HepG2 (cell line): ENCODE measurements around the gene BCL2L2. TPM values are rescaled to one million over a fixed set of nuclear protein-coding genes. Genes with fewer than 3 reads are reported as not detected.

Experiments
- BRD4 ChIP-seq: sonication (generic); formaldehyde crosslinking; IDR thresholded peaks from 2 replicates; pipeline ENCODE4 v1.4.0; 2020; ENCODE audit warnings: missing genetic modification reagents
- EEA1 ChIP-seq: sonication (generic); formaldehyde crosslinking; IDR thresholded peaks from 2 replicates; pipeline ENCODE4 v1.5.1; 2020; ENCODE audit warnings: mild to moderate bottlenecking, missing genetic modification reagents, borderline replicate concordance
- ESRRA ChIP-seq: sonication (generic); formaldehyde crosslinking; IDR thresholded peaks from 2 replicates; pipeline ENCODE4 v1.5.1; 2020; ENCODE audit warnings: mild to moderate bottlenecking, low read depth, missing genetic modification reagents
- MAFG ChIP-seq: sonication (generic); formaldehyde crosslinking; IDR thresholded peaks from 2 replicates; pipeline ENCODE4 v1.5.1; 2020; ENCODE audit warnings: mild to moderate bottlenecking, missing genetic modification reagents
- MAFK ChIP-seq, 2 experiments: IDR thresholded peaks in 1 of 2; conservative IDR thresholded peaks in 1 of 2; 2 replicates each; pipeline ENCODE4 v1.6.1; 2011; ENCODE audit warnings: improper control_type of control experiment in 2 of 2, low read length in 2 of 2
- MXD4 ChIP-seq: IDR thresholded peaks from 2 replicates; pipeline ENCODE4 v1.6.1; 2016; ENCODE audit warnings: mild to moderate bottlenecking, missing biosample characterization, missing genetic modification reagents
- NAIF1 ChIP-seq: sonication (generic); formaldehyde crosslinking; IDR thresholded peaks from 2 replicates; pipeline ENCODE4 v1.5.0; 2020; ENCODE audit warnings: mild to moderate bottlenecking, missing genetic modification reagents, borderline replicate concordance
- NR2F6 ChIP-seq, 2 experiments: IDR thresholded peaks; 2 replicates each; pipeline ENCODE4 v1.6.1; 2016; ENCODE audit warnings: antibody characterized with exemption in 1 of 2, mild to moderate bottlenecking in 1 of 2
- PHF5A ChIP-seq: IDR thresholded peaks from one replicate; pipeline ENCODE4 v1.6.1; 2018; ENCODE audit warnings: low read depth, missing genetic modification reagents; ENCODE audit not compliant: unreplicated experiment
- SMC3 ChIP-seq: IDR thresholded peaks from 2 replicates; pipeline ENCODE4 v1.6.1; 2011; ENCODE audit warnings: low read length, improper control_type of control experiment
- TGIF2 ChIP-seq: IDR thresholded peaks from 2 replicates; pipeline ENCODE4 v1.6.1; 2016; ENCODE audit warnings: control low read depth, missing compliant biosample characterization
- ZFP36 ChIP-seq: fragments of 150-350 bp; IDR thresholded peaks from 2 replicates; pipeline ENCODE4 v1.6.1; 2018; ENCODE audit warnings: borderline replicate concordance, low read length, low read depth; ENCODE audit not compliant: partially characterized antibody
- ZMYM3 ChIP-seq: sonication (generic); formaldehyde crosslinking; IDR thresholded peaks from 2 replicates; pipeline ENCODE4 v1.5.1; 2020; ENCODE audit warnings: mild to moderate bottlenecking, missing genetic modification reagents
- ZNF12 ChIP-seq: sonication (generic); formaldehyde crosslinking; IDR thresholded peaks from 2 replicates; pipeline ENCODE4 v1.5.0; 2020; ENCODE audit warnings: missing genetic modification reagents
- ZNF329 ChIP-seq: sonication (generic); formaldehyde crosslinking; IDR thresholded peaks from 2 replicates; pipeline ENCODE4 v1.9.0; 2021; ENCODE audit warnings: low read depth, mild to moderate bottlenecking, missing genetic modification reagents
- ZNF510 ChIP-seq: sonication (generic); formaldehyde crosslinking; IDR thresholded peaks from 2 replicates; pipeline ENCODE4 v1.4.0; 2020; ENCODE audit warnings: low read depth, mild to moderate bottlenecking, missing genetic modification reagents
- ZNF687 ChIP-seq: sonication (generic); formaldehyde crosslinking; IDR thresholded peaks from 2 replicates; pipeline ENCODE4 v1.5.1; 2020; ENCODE audit warnings: mild to moderate bottlenecking, missing genetic modification reagents, moderate library complexity
- polyA plus RNA-seq, 8 experiments: library from polyadenylated mRNA; depleted of rRNA in 3 of 8; stranded (reverse) in 7 of 8; unstranded in 1 of 8; fragments of >200 nt; fragmentation: Illumina TruSeq in 4 of 8; extraction: Trizol in 4 of 8; gene quantifications; 2 replicates each; pipeline versions ENCODE4 v1.2.1 to v1.2.3, GENCODE V29; 2011 to 2016; ENCODE audit warnings: low read depth in 4 of 8, missing spikeins in 1 of 8, mixed read lengths in 1 of 8; ENCODE audit not compliant: insufficient read depth in 1 of 8
- total RNA-seq, 5 experiments: library from RNA; depleted of rRNA; stranded (reverse); fragments of >200 nt; fragmentation: Illumina TruSeq; extraction: Trizol; gene quantifications; 2 replicates each; pipeline ENCODE4 v1.2.3, GENCODE V29; 2016; ENCODE audit warnings: low read depth in 1 of 5
- TF ChIP-seq, protein P1 (sequence below): sonication (generic); formaldehyde crosslinking; IDR thresholded peaks from 2 replicates; pipeline ENCODE4 v1.5.0; 2020; ENCODE audit warnings: missing genetic modification reagents
- TF ChIP-seq, protein P2 (sequence below): sonication (generic); formaldehyde crosslinking; conservative IDR thresholded peaks from 2 replicates; pipeline ENCODE4 v1.4.0; 2020; ENCODE audit warnings: missing genetic modification reagents
- TF ChIP-seq, protein P3 (sequence below): sonication (generic); formaldehyde crosslinking; IDR thresholded peaks from 2 replicates; pipeline ENCODE4 v1.5.1; 2020; ENCODE audit warnings: missing genetic modification reagents, mild to moderate bottlenecking, borderline replicate concordance

BCL2L2 gene
- total and polyA plus RNA-seq, 2 of the 13 experiments (the other 11 are each of a cell fraction or from before 2014, with no cell fraction given), result 28.1 to 49.8 TPM

DNA sequence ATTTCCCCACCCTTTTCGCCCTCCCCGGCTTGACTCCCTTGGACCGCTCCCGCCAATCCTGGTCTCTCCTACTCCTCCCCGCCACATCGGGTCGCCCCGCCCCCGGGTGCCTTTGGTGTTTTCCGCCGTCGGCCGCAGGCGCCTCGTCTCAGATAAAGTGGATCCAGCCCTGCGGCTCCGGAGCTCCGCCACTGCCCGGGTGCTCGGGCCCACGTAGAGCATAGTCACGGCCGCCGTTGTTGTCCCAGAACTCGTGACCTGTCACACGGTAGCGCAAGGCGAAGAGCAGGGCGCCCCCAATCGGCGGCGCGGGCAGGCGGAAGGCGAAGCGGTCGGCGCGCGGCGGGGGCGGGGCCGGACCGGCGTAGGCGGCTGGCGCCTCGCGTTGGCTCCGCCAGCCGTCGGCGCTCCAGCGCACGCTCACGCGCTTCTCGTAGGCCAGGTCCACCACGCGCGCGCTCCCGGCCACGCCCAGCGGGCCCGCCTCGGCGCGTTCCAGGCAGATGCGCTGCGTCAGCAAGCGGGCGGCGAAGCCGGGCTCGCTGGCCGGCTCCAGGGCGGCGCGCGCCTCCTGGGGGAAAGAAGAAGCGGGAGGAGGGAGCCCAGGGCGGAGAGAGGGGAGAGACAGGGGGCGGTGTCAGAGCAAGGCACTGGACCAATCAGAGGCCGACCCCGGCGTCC lies 5.2 kb upstream of the BCL2L2 start (continued):
- TF ChIP-seq, protein P1, sequence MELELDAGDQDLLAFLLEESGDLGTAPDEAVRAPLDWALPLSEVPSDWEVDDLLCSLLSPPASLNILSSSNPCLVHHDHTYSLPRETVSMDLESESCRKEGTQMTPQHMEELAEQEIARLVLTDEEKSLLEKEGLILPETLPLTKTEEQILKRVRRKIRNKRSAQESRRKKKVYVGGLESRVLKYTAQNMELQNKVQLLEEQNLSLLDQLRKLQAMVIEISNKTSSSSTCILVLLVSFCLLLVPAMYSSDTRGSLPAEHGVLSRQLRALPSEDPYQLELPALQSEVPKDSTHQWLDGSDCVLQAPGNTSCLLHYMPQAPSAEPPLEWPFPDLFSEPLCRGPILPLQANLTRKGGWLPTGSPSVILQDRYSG (CRISPR knock-in tag), result peak; percentile 95; the same call in 1 of the 2 replicates
- TF ChIP-seq NAIF1 (CRISPR knock-in tag), result no peak
- no peak for TF ChIP-seq MAFG (CRISPR knock-in tag)
- TF ChIP-seq EEA1 (CRISPR knock-in tag), result no peak; the same call in none of the 2 replicates
- TF ChIP-seq ZFP36, result no peak
- TF ChIP-seq ZNF329 (CRISPR knock-in tag), result peak; percentile 90; the same call in 1 of the 2 replicates
- TF ChIP-seq TGIF2 (CRISPR knock-in tag), result peak; percentile 89
- peak; percentile 55 for TF ChIP-seq ZMYM3 (CRISPR knock-in tag)
- TF ChIP-seq ESRRA (CRISPR knock-in tag), result peak; percentile 66; the same call in 1 of the 2 replicates
- TF ChIP-seq ZNF687 (CRISPR knock-in tag), result no peak; the same call in 1 of the 2 replicates
- TF ChIP-seq, protein P2, sequence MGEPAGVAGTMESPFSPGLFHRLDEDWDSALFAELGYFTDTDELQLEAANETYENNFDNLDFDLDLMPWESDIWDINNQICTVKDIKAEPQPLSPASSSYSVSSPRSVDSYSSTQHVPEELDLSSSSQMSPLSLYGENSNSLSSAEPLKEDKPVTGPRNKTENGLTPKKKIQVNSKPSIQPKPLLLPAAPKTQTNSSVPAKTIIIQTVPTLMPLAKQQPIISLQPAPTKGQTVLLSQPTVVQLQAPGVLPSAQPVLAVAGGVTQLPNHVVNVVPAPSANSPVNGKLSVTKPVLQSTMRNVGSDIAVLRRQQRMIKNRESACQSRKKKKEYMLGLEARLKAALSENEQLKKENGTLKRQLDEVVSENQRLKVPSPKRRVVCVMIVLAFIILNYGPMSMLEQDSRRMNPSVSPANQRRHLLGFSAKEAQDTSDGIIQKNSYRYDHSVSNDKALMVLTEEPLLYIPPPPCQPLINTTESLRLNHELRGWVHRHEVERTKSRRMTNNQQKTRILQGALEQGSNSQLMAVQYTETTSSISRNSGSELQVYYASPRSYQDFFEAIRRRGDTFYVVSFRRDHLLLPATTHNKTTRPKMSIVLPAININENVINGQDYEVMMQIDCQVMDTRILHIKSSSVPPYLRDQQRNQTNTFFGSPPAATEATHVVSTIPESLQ (CRISPR knock-in tag), result peak; percentile 92
- TF ChIP-seq NR2F6 (IDR thresholded peaks at IDR 0.05), result no peak
- peak; percentile 76; the same call in 1 of the 2 replicates for TF ChIP-seq NR2F6 (CRISPR knock-in tag; IDR thresholded peaks at IDR 0.05)
- TF ChIP-seq SMC3, result no peak
- TF ChIP-seq, protein P3, sequence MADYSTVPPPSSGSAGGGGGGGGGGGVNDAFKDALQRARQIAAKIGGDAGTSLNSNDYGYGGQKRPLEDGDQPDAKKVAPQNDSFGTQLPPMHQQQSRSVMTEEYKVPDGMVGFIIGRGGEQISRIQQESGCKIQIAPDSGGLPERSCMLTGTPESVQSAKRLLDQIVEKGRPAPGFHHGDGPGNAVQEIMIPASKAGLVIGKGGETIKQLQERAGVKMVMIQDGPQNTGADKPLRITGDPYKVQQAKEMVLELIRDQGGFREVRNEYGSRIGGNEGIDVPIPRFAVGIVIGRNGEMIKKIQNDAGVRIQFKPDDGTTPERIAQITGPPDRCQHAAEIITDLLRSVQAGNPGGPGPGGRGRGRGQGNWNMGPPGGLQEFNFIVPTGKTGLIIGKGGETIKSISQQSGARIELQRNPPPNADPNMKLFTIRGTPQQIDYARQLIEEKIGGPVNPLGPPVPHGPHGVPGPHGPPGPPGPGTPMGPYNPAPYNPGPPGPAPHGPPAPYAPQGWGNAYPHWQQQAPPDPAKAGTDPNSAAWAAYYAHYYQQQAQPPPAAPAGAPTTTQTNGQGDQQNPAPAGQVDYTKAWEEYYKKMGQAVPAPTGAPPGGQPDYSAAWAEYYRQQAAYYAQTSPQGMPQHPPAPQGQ (CRISPR knock-in tag), result peak; percentile 93
- TF ChIP-seq ZNF510, result no peak
- TF ChIP-seq ZNF12 (CRISPR knock-in tag), result peak; percentile 76
- TF ChIP-seq PHF5A (CRISPR knock-in tag), result peak; percentile 98
- TF ChIP-seq MXD4 (CRISPR knock-in tag), result no peak; the same call in 1 of the 2 replicates
- peak; percentile 78; the same call in 1 of the 2 replicates for TF ChIP-seq BRD4 (CRISPR knock-in tag)
- peak; percentile 95 to 99 for TF ChIP-seq MAFK (conservative IDR thresholded peaks at IDR 0.05 in 1 of 2, IDR thresholded peaks at IDR 0.05 in 1 of 2; ENCODE audit: low read length in 2 of 2)
